AG20443 (cell line): ENCODE measurements around the gene ZBTB48.
"Not testable (repeated sequence)": the region's sequence is repeated elsewhere in the genome, so short reads cannot be mapped to it uniquely, and the experiment has no call there.

Experiments used
- DNase-seq: peaks from one replicate; pipeline ENCODE4 v3.0.0; 2012; ENCODE audit warnings: low spot score, mixed read lengths

ZBTB48 gene

DNA sequence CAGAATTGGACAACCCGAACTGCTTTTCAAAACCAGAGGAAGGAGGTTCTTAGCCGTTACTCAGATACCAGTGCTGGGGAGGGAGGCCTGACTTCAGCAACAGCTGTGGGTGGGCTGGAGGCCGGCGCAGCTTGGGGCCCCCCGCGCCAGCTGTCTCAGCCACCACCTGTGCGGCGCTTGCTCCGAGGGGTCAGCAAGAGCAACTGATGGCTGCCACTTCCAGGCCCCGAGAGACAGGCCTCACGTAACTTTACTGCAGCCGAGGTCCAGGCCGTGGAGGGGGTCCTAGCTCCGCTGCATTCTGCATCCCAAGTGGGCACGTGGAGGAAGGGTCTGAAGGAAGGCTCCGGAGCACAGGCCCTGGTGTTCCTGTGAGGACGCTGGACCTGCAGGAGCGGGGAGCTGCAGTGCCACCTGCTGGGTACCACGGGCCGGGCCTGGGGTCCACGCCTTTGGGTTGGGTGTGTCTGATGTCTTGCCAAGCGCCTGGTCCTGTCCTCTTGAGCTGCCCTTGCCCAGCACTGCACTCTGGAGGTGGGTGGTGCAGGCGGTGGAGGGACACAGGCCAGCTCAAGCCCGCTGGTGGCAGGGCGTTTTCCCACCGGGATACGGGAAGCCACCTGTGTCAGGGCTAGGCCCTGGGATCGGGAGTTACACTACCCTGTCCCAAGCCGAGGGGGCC, 54.7 kb downstream of the ZBTB48 start:
- peak; percentile 63 for DNase-seq

- no peak for DNase-seq
These were observed 55.5 kb downstream of the ZBTB48 start for GRCh38 chr1:6635161-6635909.

GRCh38 chr1:6635910-6636760, 56.3 kb downstream of the ZBTB48 start:
- DNase-seq: no peak

DNA sequence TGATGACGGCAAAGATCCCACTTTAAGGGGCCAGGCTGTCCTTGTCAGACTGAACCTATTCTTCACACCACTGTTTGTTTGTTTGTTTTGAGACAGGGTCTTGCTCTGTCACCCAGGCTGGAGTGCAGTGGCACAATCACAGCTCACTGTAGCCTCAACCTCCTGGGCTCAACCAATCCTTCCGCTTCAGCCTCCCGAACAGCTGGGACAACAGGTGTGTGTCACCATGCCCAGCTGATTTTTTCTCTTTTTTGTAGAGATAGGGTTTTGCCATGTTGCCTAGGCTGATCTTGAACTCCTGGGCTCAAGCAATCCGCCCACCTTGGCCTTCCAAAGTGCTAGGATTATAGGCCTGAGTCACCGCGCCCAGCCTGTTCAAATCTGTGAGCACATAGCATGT, 57.0 kb downstream of the ZBTB48 start:
- DNase-seq: not testable (repeated sequence)

- DNase-seq: no peak
These were observed 58.0 kb downstream of the ZBTB48 start for GRCh38 chr1:6637770-6638169.

DNA sequence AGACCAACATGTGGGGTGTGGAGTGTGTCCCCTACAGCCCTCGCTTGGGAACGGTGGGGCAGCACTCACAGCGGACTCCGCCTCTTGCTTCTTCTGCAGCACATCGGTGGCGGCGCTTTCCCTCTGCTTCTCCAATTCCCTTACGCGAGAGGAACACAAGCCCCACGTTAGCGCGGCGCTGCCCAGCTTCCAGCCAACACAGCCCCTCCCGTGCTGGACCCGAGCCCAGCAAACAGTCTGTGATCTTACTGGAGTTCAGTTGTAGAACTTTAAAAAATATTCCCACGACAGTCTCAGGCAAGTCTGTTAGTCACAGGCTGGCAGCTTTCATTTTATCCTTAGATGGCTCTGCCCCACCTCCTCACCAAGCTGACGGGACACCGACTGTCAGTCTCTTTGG, 58.4 kb downstream of the ZBTB48 start:
- DNase-seq: peak; percentile 88
